ENCODE data around the gene AGMO.

GRCh38 chr7:15397159-15397550 is 164.7 kb downstream of the AGMO start:
- TF ChIP-seq POLR2A (IDR thresholded peaks at IDR 0.05) (no peak), CTCF (IDR thresholded peaks at IDR 0.05) (no peak), EP300 (IDR thresholded peaks at IDR 0.05) (no peak)

Data from gastroesophageal sphincter (tissue), 3 donors.